ENCODE measurements around the gene STN1. TPM values are rescaled to one million over a fixed set of nuclear protein-coding genes. Genes with fewer than 3 reads are reported as not detected.
A peak's percentile ranks its signal among the peaks of the same experiment; 100 is the strongest.

STN1 gene
- total RNA-seq, 2 donors from 2014 or later, result 47.0 to 53.7 TPM

DNA sequence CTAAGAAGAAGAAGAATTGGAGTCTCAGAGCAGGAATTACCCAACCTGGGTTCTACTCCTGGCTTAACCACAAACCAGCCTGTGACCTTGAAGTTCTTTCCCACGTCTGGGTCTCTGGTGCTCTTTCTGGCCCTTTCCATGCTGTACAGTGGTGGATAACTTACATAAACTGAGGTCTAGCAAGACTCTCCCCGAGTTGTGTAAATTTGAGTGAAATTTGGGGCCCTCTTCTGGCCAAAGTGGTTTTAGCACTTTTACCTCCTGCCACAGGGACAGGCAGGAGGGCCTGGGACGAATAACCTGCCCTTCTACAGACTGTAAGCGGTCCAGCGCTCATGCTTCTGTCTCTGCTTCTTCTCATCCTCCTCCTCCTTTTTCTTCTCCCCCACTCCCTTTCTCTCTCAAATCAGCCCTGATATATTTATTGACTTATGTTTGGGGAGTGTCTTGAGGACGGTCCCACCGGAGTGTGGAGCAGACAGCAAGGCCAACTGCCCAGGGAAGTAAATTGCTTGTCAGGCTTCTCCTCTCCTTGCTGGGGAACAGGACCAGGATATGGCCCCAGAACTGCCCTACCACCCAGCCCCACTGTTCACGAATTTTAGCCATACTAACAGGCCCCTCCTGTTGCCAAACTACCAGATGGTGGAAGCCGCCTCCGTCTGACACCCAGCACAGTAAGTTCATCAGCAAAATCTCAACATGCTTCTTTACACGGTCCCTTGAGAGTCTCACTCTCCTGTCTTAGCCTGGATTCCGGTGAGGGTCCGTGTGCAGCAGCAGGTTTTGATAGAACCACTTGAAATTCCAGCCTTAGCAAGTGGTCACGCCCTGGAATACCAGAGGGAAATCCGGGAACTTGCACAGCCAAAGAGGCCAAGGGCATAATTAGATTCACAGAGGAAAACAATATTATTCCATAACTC, 58.6 kb downstream of the STN1 start:
- ATAC-seq (peak; percentile 67), DNase-seq (peak; percentile 20 to 43 (median 23))
- H3K4me1 Mint-ChIP-seq, result peaks cover 11% of the 10 kb centered on the region
- H3K27me3 Mint-ChIP-seq, result peaks cover 33% of the 10 kb centered on the region
- H3K27ac Mint-ChIP-seq, result no peak overlapping the region
- no peak overlapping the region for H3K4me3 Mint-ChIP-seq
- H3K9me3 ChIP-seq (ENCODE audit: control insufficient read depth, low read length, poor library complexity, severe bottlenecking), result no peaks in the 10 kb centered on the region
- peaks cover 4% of the 10 kb centered on the region for H3K36me3 Mint-ChIP-seq (ENCODE audit: low read depth)

DNA sequence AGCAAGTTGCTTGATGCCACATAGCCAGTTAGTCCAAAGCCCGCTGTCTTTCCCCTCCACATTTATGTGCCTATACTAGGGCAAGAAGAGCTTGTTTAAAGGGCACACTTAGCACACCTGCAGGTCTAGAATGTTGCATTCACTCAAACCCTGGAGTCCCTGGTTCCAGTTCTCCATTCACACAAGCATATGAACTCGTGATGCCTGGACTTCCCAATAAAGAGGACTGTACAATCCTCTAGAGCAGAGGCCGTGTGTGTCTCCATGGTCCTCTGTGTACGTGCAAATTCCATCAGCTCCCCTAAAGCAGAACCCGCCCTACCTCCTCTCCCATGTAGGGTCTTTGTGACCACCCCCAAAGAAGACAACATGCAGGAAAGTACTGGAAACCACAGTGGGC, 59.6 kb downstream of the STN1 start:
- no peak overlapping the region for H3K27ac Mint-ChIP-seq
- H3K27me3 Mint-ChIP-seq, result peaks cover 43% of the 10 kb centered on the region
- H3K36me3 Mint-ChIP-seq (ENCODE audit: low read depth), result peaks cover 4% of the 10 kb centered on the region
- H3K9me3 ChIP-seq (ENCODE audit: control insufficient read depth, low read length, poor library complexity, severe bottlenecking), result no peaks in the 10 kb centered on the region
- no peak overlapping the region for H3K4me3 Mint-ChIP-seq
- no peak for ATAC-seq
- H3K4me1 Mint-ChIP-seq, result peaks cover 14% of the 10 kb centered on the region
- no peak for DNase-seq

DNA sequence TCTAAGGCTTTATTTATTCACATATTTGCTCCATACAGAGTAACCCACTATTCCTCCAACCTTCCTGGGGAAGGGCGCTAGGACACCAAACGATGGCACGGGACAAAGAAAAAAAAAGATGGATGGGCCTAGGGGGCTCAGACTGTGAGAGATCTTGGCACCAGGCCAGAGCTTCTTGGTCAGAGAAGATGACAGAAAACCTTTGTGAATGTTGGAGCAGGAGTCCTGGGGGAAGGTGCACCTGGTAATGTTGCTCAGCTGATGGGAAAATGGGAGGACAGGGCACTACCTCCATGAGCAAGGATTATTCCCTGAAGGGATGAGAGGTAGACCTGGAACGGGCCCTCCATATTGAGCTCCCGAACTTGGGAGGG, 61.2 kb downstream of the STN1 start:
- Mint-ChIP-seq H3K4me1 (peaks cover 14% of the 10 kb centered on the region), H3K36me3 (ENCODE audit: low read depth) (peaks cover 4% of the 10 kb centered on the region), H3K27ac (no peak overlapping the region), H3K27me3 (peaks cover 49% of the 10 kb centered on the region), H3K4me3 (peak overlapping the region; percentile 62)
- ATAC-seq (no peak), DNase-seq (no peak)
- H3K9me3 ChIP-seq (ENCODE audit: control insufficient read depth, low read length, poor library complexity, severe bottlenecking), result no peaks in the 10 kb centered on the region

DNA sequence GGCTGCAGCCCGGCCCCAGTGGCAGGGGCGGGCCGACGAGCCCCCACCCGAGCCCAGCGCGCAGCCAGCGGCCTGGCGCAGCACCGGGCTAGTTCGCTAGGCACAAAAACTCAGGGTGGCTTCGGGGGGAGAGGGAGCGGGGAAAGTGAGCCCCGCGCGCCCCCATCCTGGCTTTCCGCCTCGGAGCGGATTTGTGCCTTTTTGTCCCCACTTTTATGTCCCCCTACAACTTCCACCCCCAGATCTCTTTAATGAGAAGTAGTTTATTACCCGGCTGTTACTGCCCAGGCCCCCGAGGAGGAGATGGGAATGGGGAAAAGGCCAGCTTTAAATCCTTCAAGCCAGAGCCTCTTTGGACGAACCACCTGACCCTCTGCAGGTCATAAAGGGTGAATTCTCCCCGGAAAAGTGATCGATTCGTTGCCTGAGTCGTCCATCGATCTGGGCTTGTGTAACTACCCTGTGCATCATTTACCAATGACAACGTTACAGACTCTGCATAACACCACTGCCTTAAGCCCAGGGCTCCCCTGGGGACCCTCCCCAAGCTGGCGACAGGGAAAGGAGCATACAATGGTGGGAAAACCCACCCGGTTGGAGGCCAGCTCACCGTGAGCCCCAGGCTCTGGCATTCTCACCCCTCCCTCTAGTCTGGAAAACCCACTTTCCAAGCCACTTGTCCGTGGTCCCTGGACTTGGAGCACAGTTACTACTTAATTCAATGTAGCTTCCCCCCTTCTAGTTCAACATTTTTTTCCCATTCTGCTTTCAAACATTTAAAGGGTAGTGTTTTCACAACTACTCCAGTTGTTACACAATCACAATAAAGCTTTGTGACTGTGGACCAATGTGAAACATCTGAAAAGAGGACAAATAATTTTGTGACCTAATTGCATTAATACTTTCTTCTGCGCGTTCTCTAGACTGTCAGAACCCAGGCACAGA, 61.9 kb downstream of the STN1 start:
- H3K4me1 Mint-ChIP-seq, result peaks cover 14% of the 10 kb centered on the region
- peak overlapping the region; percentile 62 for H3K4me3 Mint-ChIP-seq
- DNase-seq (no peak), ATAC-seq (no peak)
- H3K36me3 Mint-ChIP-seq (ENCODE audit: low read depth), result peaks cover 4% of the 10 kb centered on the region
- no peak overlapping the region for H3K27ac Mint-ChIP-seq
- no peaks in the 10 kb centered on the region for H3K9me3 ChIP-seq (ENCODE audit: control insufficient read depth, low read length, poor library complexity, severe bottlenecking)
- peaks cover 49% of the 10 kb centered on the region for H3K27me3 Mint-ChIP-seq

DNA sequence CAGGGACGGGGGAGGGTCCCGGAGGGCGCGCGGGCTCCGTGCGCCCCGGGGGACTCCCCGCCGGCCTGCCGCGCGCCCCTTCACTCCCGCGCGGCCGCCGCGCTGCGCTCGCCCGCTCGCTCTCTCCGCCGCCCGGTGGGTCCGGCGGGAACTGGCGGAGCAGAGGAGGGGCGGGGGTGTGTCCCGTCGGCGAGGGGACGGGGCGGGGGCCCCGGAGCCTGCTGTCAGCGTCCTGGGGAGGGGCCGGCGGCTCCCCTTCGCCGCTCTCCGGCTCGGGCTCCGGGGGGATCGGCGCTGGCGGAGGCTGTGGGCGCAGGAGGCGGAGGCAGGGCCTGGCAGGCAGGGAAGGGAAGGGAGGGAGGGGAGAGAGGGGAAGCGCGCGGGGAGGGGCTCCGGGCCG, 62.6 kb downstream of the STN1 start, which contains the start of gene SH3PXD2A:
Gene SH3PXD2A, minus strand, starts transcription at position 153 of the 400 bp plus-strand sequence. CDS start 310 bp downstream, outside the sequence.
- Mint-ChIP-seq H3K4me3 (peak within 1 kb of the TSS; percentile 87), H3K27ac (peak within 1 kb of the TSS; percentile 57), H3K27me3 (peaks cover 55% of the 10 kb centered on the region), H3K4me1 (peaks cover 14% of the 10 kb centered on the region), H3K36me3 (ENCODE audit: low read depth) (peaks cover 4% of the 10 kb centered on the region)
- peak in 2 of 3 donors; percentile 25 to 28 for DNase-seq
- peak; percentile 55 for ATAC-seq
- no peaks in the 10 kb centered on the region for H3K9me3 ChIP-seq (ENCODE audit: control insufficient read depth, low read length, poor library complexity, severe bottlenecking)

DNA sequence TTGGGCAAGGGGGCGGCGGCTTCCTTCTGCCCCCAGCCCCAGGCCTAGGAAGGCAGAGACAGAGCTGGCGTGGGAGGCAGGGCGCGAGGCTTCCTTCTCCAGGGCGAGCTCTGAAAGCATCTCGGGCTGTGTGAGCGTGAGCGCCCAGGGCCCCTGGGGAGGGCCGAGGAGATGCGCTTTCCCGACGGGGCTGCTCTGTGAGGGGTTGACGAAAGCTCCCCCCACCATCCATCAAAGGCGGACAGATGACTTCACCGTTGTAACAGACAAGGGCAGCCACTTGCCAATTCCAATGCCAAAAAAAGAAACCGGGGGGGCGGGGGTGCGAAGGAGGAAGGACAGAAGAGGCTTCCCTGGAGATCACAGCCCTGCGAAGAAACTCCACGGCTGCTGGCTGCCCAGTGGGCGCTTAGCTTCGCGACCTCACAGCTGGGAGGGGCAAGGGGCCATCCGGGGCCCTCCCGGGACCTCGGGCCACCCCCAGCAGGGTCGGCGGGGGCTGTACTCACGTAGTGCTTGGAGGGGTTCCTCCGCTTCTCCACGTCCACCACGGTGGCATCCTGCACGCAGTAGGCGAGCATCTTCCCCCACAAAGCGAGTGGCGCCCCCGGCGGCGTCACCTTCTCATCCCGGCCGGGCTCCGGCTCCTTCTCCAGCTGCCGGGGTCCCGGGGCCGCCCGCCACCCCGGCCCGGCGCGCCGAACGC, 63.1 kb downstream of the STN1 start:
- peaks cover 4% of the 10 kb centered on the region for H3K36me3 Mint-ChIP-seq (ENCODE audit: low read depth)
- peak overlapping the region; percentile 87 for H3K4me3 Mint-ChIP-seq
- H3K9me3 ChIP-seq (ENCODE audit: control insufficient read depth, low read length, poor library complexity, severe bottlenecking), result no peaks in the 10 kb centered on the region
- peak overlapping the region; percentile 57 for H3K27ac Mint-ChIP-seq
- DNase-seq (no peak), ATAC-seq (peak; percentile 51)
- peaks cover 14% of the 10 kb centered on the region for H3K4me1 Mint-ChIP-seq
- H3K27me3 Mint-ChIP-seq, result peaks cover 60% of the 10 kb centered on the region

DNA sequence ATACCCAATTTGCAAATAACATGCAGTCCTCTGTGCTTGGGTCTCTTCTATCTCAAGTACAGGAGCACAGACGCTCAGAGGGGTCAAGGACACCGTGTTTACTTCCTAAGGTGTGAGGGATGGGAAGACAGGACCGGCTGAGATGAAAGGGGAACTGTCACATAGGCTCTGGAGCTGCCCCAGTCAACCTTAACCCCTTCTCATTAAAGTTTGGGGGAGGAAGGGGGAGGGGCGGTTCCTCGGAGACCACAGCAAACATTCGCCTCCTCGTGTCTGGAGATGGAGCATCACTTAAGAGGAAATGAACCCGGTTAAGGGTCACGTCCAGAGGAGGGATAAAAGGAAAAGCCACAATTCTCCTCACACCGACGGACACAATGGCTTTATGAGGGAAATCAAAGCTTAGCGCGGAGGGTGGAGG, 63.7 kb downstream of the STN1 start:
- Mint-ChIP-seq H3K27ac (peak overlapping the region; percentile 57), H3K36me3 (ENCODE audit: low read depth) (peaks cover 4% of the 10 kb centered on the region), H3K4me3 (peak overlapping the region; percentile 87), H3K27me3 (peaks cover 60% of the 10 kb centered on the region), H3K4me1 (peaks cover 11% of the 10 kb centered on the region)
- ATAC-seq (no peak), DNase-seq (no peak)
- H3K9me3 ChIP-seq (ENCODE audit: control insufficient read depth, low read length, poor library complexity, severe bottlenecking), result no peaks in the 10 kb centered on the region

DNA sequence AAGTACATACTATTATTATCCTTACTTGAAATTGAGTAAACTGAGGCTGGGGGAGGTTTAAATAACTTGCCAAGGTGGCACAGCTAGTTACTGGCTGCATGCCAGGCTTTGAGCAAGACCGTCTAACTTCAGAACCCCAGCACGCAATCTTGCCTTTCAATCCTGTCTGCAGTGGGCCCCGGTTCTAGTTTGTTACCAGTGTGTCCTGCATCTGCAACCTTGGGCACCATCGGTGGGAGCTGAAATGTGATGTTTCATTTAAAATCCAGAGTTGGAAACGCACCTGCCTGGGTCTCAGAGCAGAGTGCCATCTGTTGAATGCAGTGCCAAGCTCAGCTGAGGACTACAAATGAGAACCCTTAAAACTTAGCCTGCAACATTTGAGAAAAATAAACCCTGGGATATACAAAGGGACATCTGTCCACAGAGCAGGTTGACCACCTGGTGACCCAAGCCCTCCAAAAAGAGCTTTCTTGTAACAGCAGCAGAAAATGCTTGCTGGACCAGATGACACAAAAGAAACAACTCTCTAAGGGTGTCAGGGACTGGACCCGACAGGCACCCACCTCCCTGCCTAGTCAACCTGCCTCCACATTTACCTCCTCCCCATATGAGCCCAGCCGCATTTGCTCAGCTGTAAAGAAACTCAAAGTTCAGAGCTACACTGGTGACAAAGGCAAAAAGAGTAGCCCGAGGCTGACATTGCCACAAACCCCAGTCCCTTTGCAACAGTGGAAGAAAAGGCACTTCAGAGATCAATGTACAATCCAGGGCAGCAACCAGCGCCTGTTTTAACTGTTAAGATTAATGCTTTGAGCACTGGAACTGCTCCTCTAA, 64.3 kb downstream of the STN1 start:
- Mint-ChIP-seq H3K27ac (no peak overlapping the region), H3K36me3 (ENCODE audit: low read depth) (peaks cover 4% of the 10 kb centered on the region), H3K27me3 (peaks cover 63% of the 10 kb centered on the region), H3K4me1 (peaks cover 9% of the 10 kb centered on the region), H3K4me3 (peak overlapping the region; percentile 87)
- H3K9me3 ChIP-seq (ENCODE audit: control insufficient read depth, low read length, poor library complexity, severe bottlenecking), result no peaks in the 10 kb centered on the region
- DNase-seq (no peak), ATAC-seq (no peak)

DNA sequence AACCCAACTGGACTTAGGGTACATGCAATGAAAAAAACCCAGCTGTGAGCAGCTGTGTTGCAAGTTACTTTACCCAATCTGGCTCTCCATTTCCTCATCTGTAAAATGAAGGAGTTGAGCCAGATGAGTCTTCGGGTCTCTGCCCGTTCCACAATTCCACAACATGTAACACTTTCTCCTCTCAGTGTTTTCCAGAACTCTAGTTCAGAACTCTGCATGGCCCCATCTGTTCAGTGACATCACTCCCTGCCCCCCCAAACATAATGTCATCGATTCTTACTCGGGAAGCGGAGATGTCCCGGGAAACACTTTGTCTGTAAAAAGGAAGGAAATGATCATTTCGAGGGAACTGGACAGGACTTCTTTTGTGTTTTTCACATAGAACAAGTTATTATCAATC, 65.1 kb downstream of the STN1 start:
- DNase-seq, result no peak
- H3K9me3 ChIP-seq (ENCODE audit: control insufficient read depth, low read length, poor library complexity, severe bottlenecking), result no peaks in the 10 kb centered on the region
- Mint-ChIP-seq H3K4me3 (no peak overlapping the region), H3K36me3 (ENCODE audit: low read depth) (peaks cover 6% of the 10 kb centered on the region), H3K27me3 (peaks cover 65% of the 10 kb centered on the region), H3K27ac (no peak overlapping the region), H3K4me1 (peaks cover 12% of the 10 kb centered on the region)
- ATAC-seq, result no peak

DNA sequence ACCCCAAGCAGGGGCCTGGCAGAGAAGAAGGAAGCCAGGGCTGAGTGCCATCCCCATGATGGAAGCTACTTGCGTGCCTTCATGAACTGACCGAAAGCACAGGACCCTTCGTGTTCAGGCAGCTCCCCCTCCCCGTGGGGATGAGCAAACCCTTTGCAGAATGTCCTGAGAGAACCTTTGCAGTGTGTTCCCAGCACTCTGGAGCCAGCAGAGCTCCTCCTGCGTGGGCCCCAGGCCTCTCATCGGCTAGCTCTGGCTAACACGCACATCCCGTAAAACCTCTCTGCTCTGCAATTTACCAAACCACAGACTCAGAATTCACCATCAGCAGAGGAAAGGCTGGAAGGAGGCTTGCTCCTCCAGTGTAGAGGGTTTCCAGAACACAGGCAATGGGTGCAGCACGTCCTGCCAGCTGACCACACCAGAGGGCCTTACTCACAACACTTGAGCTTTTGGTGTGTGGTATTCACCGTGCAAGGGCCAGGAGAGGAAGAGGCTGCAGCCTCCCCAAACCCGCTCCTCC, 65.7 kb downstream of the STN1 start:
- peaks cover 59% of the 10 kb centered on the region for H3K27me3 Mint-ChIP-seq
- peaks cover 12% of the 10 kb centered on the region for H3K4me1 Mint-ChIP-seq
- H3K27ac Mint-ChIP-seq, result no peak overlapping the region
- DNase-seq (no peak), ATAC-seq (no peak)
- peaks cover 6% of the 10 kb centered on the region for H3K36me3 Mint-ChIP-seq (ENCODE audit: low read depth)
- H3K9me3 ChIP-seq (ENCODE audit: control insufficient read depth, low read length, poor library complexity, severe bottlenecking), result no peaks in the 10 kb centered on the region
- no peak overlapping the region for H3K4me3 Mint-ChIP-seq

DNA sequence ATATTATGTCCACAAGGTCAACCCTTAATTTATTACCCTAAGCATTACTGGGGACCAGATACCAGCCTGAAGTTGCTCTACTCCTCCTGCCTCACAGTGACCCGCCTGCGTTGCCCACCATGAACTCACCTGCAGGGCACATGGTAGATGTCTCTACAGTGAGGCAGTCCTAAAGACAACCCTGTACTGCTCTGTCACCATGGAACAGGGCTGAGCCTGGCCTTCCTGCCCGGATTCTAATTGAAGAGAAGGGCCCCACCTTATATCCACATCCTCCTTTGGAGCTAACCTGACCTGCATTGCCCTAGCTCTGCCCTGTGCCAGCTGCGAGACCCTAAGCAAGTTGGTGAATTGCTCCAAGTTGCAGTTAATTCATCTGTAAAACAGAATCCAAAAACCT, 66.7 kb downstream of the STN1 start:
- DNase-seq, result no peak
- Mint-ChIP-seq H3K36me3 (ENCODE audit: low read depth) (peaks cover 3% of the 10 kb centered on the region), H3K27me3 (peaks cover 49% of the 10 kb centered on the region), H3K27ac (no peak overlapping the region), H3K4me1 (peaks cover 13% of the 10 kb centered on the region), H3K4me3 (no peak overlapping the region)
- no peak for ATAC-seq
- H3K9me3 ChIP-seq (ENCODE audit: control insufficient read depth, low read length, poor library complexity, severe bottlenecking), result no peaks in the 10 kb centered on the region

DNA sequence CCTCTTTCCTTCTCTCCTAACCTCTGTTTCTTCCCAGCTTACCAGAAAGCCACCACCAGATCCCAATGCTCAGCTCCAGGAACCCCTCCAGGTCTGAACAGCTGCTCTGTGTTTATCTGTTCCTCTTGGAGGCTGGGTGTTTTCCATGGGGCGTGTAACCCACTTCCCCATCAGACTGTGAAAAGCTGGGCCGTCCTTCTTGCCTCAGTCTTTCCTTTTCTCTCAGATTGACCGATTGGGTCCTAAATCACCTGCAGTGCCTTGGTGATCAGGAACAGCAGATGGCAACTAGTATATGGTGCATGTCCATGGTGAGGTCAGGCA, 67.5 kb downstream of the STN1 start:
- H3K27ac Mint-ChIP-seq, result no peak overlapping the region
- ATAC-seq, result no peak
- H3K36me3 Mint-ChIP-seq (ENCODE audit: low read depth), result peaks cover 3% of the 10 kb centered on the region
- peaks cover 21% of the 10 kb centered on the region for H3K4me1 Mint-ChIP-seq
- no peak for DNase-seq
- no peaks in the 10 kb centered on the region for H3K9me3 ChIP-seq (ENCODE audit: control insufficient read depth, low read length, poor library complexity, severe bottlenecking)
- no peak overlapping the region for H3K4me3 Mint-ChIP-seq
- peaks cover 45% of the 10 kb centered on the region for H3K27me3 Mint-ChIP-seq

Measured in T-helper 17 cell (primary cell).